Trophoblast cell (in vitro differentiated cells and primary cell): Measurements from ENCODE around the gene NTNG1.

Source experiments
- DNase-seq, 2 donors: peaks; one replicate each; pipeline ENCODE4 v3.0.0-alpha.2; 2016
- H2AFZ ChIP-seq: 2 replicates; pipeline ENCODE4 v1.6.1; 2013; ENCODE audit warnings: low read length, moderate library complexity, mild to moderate bottlenecking; ENCODE audit not compliant: insufficient read depth, poor library complexity
- H2AK5ac ChIP-seq: 2 replicates; pipeline ENCODE4 v1.6.1; 2013; ENCODE audit warnings: mild to moderate bottlenecking, low read length
- H2BK120ac ChIP-seq: 2 replicates; pipeline ENCODE4 v1.6.1; 2013; ENCODE audit warnings: low read length, mild to moderate bottlenecking, moderate library complexity; ENCODE audit not compliant: insufficient read depth, poor library complexity
- H2BK12ac ChIP-seq: 2 replicates; pipeline ENCODE4 v1.6.1; 2013; ENCODE audit warnings: mild to moderate bottlenecking, low read length, moderate library complexity
- H2BK5ac ChIP-seq: 2 replicates; pipeline ENCODE4 v1.6.1; 2013; ENCODE audit warnings: low read length, low read depth, moderate library complexity, mild to moderate bottlenecking; ENCODE audit not compliant: poor library complexity
- H3K14ac ChIP-seq: 2 replicates; pipeline ENCODE4 v1.6.1; 2013; ENCODE audit warnings: mild to moderate bottlenecking, low read length
- H3K18ac ChIP-seq: 2 replicates; pipeline ENCODE4 v1.6.1; 2013; ENCODE audit warnings: mild to moderate bottlenecking, low read length
- H3K23ac ChIP-seq: 2 replicates; pipeline ENCODE4 v1.6.1; 2013; ENCODE audit warnings: low read length
- H3K27ac ChIP-seq: 2 replicates; pipeline ENCODE4 v1.5.1; 2013; ENCODE audit warnings: low read depth, mild to moderate bottlenecking, inconsistent platforms, low read length, moderate library complexity
- H3K27me3 ChIP-seq: 2 replicates; pipeline ENCODE4 v1.6.1; 2013; ENCODE audit warnings: inconsistent platforms, mild to moderate bottlenecking, low read length, moderate library complexity; ENCODE audit not compliant: insufficient read depth
- H3K36me3 ChIP-seq, 2 experiments: 1 replicate in 1 of 2; 2 replicates in 1 of 2; pipeline ENCODE4 v1.6.1; 2013; ENCODE audit warnings: low read length in 2 of 2, mild to moderate bottlenecking in 2 of 2, moderate library complexity in 1 of 2; ENCODE audit not compliant: insufficient read depth in 2 of 2, control insufficient read depth in 1 of 2
- H3K4ac ChIP-seq: 2 replicates; pipeline ENCODE4 v1.6.1; 2013; ENCODE audit warnings: low read depth, mild to moderate bottlenecking, low read length, moderate library complexity
- H3K4me1 ChIP-seq, 2 experiments: 1 replicate in 1 of 2; 2 replicates in 1 of 2; pipeline ENCODE4 v1.6.1; 2013; ENCODE audit warnings: low read length in 2 of 2, mild to moderate bottlenecking in 2 of 2, moderate library complexity in 1 of 2; ENCODE audit not compliant: insufficient read depth in 2 of 2, control insufficient read depth in 1 of 2
- H3K4me2 ChIP-seq: 2 replicates; pipeline ENCODE4 v1.6.1; 2013; ENCODE audit warnings: inconsistent platforms, mild to moderate bottlenecking, low read length, moderate library complexity
- H3K4me3 ChIP-seq: 2 replicates; pipeline ENCODE4 v1.5.1; 2013; ENCODE audit warnings: mild to moderate bottlenecking, low read depth, low read length, inconsistent platforms
- H3K79me1 ChIP-seq: one replicate; pipeline ENCODE4 v1.6.1; 2013; ENCODE audit warnings: low read length
- H3K79me2 ChIP-seq: 2 replicates; pipeline ENCODE4 v1.6.1; 2013; ENCODE audit warnings: low read length, mild to moderate bottlenecking; ENCODE audit not compliant: control insufficient read depth, insufficient read depth, poor library complexity
- H3K9ac ChIP-seq: 2 replicates; pipeline ENCODE4 v1.6.1; 2013; ENCODE audit warnings: mild to moderate bottlenecking, low read length
- H3K9me3 ChIP-seq: 2 replicates; pipeline ENCODE4 v1.6.1; 2013; ENCODE audit warnings: low read depth, mild to moderate bottlenecking, control low read depth, inconsistent platforms, low read length; ENCODE audit not compliant: insufficient read depth
- H4K12ac ChIP-seq: 2 replicates; pipeline ENCODE4 v1.6.1; 2013; ENCODE audit warnings: low read depth, mild to moderate bottlenecking, low read length, moderate library complexity
- H4K8ac ChIP-seq: 2 replicates; pipeline ENCODE4 v1.6.1; 2013; ENCODE audit warnings: low read depth, mild to moderate bottlenecking, low read length, moderate library complexity
- H4K91ac ChIP-seq: one replicate; pipeline ENCODE4 v1.6.1; 2013; ENCODE audit warnings: low read depth, mild to moderate bottlenecking, low read length, moderate library complexity
- WGBS: extraction: QIAGEN DNeasy Blood & Tissue Kit; methylation state at CpG from one replicate; pipeline ENCODE4 v1.1.7; 2013; ENCODE audit warnings: missing lambda C conversion rate; ENCODE audit not compliant: insufficient read length, insufficient coverage; ENCODE audit errors: extremely low coverage; 5-methylcytosine and 5-hydroxymethylcytosine counted together

Gene NTNG1

DNA sequence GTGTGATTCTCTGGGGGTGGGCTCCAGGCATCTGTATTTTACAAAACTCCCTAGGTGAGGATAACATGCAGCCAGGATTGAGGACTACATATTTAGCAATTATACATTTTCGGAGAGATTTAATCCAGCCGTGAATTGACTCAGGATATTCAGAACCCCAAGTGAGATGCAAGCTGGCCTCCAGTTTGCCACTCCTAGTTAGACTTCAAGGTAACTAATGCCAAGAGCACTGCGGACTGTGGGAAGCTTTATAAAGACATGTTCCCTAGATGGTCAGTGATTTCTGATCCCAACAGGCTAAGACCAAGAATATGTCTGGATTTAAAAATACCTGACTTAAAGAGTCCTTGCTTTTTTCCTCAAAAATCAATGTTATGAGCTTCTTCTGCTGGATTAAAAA lies 308.5 kb downstream of the NTNG1 start:
- no CpG with 5 or more reads among the region's 3 CpGs for WGBS
- H2BK120ac ChIP-seq, result no peak overlapping the region

GRCh38 chr1:107450899-107451664 lies 310.2 kb downstream of the NTNG1 start:
- Histone ChIP-seq H2AFZ (no peak overlapping the region), H3K79me1 (no peaks in the 10 kb centered on the region), H3K9me3 (no peaks in the 10 kb centered on the region), H4K12ac (no peak overlapping the region), H2AK5ac (no peak overlapping the region), H3K27me3 (no peaks in the 10 kb centered on the region), H3K4me1 (no peaks in the 10 kb centered on the region), H3K4ac (no peak overlapping the region), H4K8ac (no peak overlapping the region), H2BK12ac (no peak overlapping the region), H3K27ac (no peak overlapping the region), H3K18ac (no peak overlapping the region), H4K91ac (no peak overlapping the region), H3K4me3 (no peak overlapping the region), H2BK120ac (no peak overlapping the region), H2BK5ac (no peak overlapping the region), H3K23ac (no peak overlapping the region), H3K9ac (no peak overlapping the region), H3K36me3 (no peaks in the 10 kb centered on the region), H3K79me2 (no peaks in the 10 kb centered on the region), H3K14ac (no peak overlapping the region), H3K4me2 (no peak overlapping the region)
- DNase-seq, result no peak
- WGBS, result no CpG with 5 or more reads among the region's 5 CpGs

More for the DNA sequence above, 308.5 kb downstream of the NTNG1 start:
- no peak overlapping the region for H3K4ac ChIP-seq
- no peak overlapping the region for H2BK12ac ChIP-seq
- no peak overlapping the region for H4K8ac ChIP-seq
- no peak overlapping the region for H4K12ac ChIP-seq
- no peak overlapping the region for H3K18ac ChIP-seq
- no peak overlapping the region for H3K27ac ChIP-seq
- no peak overlapping the region for H3K14ac ChIP-seq
- no peaks in the 10 kb centered on the region for H3K9me3 ChIP-seq
- H2AFZ ChIP-seq, result no peak overlapping the region
- no peak overlapping the region for H3K9ac ChIP-seq
- H3K36me3 ChIP-seq, result no peaks in the 10 kb centered on the region
- no peaks in the 10 kb centered on the region for H3K79me1 ChIP-seq
- H3K4me2 ChIP-seq, result no peak overlapping the region
- no peak overlapping the region for H3K4me3 ChIP-seq
- no peaks in the 10 kb centered on the region for H3K4me1 ChIP-seq
- H3K27me3 ChIP-seq, result no peaks in the 10 kb centered on the region
- DNase-seq, result no peak
- no peak overlapping the region for H3K23ac ChIP-seq
- H4K91ac ChIP-seq, result no peak overlapping the region
- no peaks in the 10 kb centered on the region for H3K79me2 ChIP-seq
- H2AK5ac ChIP-seq, result no peak overlapping the region
- H2BK5ac ChIP-seq, result no peak overlapping the region

GRCh38 chr1:107451715-107452114 lies 310.9 kb downstream of the NTNG1 start:
- Histone ChIP-seq H2AK5ac (no peak overlapping the region), H4K91ac (no peak overlapping the region), H3K4me1 (no peaks in the 10 kb centered on the region), H3K79me2 (no peaks in the 10 kb centered on the region), H3K4me2 (no peak overlapping the region), H3K27me3 (no peaks in the 10 kb centered on the region), H3K36me3 (no peaks in the 10 kb centered on the region), H4K12ac (no peak overlapping the region), H2BK120ac (no peak overlapping the region), H3K79me1 (no peaks in the 10 kb centered on the region), H3K14ac (no peak overlapping the region), H3K18ac (no peak overlapping the region), H3K9me3 (no peaks in the 10 kb centered on the region), H3K4me3 (no peak overlapping the region), H2BK12ac (no peak overlapping the region), H3K4ac (no peak overlapping the region), H2BK5ac (no peak overlapping the region), H3K9ac (no peak overlapping the region), H4K8ac (no peak overlapping the region), H3K23ac (no peak overlapping the region), H3K27ac (no peak overlapping the region), H2AFZ (no peak overlapping the region)
- DNase-seq, result no peak
- WGBS, result no CpG with 5 or more reads among the region's 2 CpGs

DNA sequence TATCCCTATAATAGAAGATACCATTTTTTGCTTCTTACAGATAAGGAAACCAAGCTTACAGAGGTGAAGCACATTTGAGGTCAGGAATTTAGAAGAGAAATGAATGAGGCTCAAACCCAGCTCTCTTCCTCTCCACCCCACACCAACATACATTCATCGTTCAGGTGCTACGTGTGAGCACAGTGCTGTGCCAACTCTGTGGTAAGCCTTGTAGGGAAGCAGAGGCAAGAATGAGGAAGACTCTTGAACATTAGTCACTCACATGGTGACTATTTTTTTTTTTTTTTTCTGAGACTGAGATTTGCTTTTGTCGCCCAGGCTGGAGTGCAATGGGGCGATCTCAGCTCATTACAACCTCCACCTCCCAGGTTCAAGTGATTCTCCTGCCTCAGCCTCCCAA lies 314.0 kb downstream of the NTNG1 start:
- H3K23ac ChIP-seq, result no peak overlapping the region
- no peaks in the 10 kb centered on the region for H3K36me3 ChIP-seq
- no peak for DNase-seq
- no peaks in the 10 kb centered on the region for H3K79me2 ChIP-seq
- no peaks in the 10 kb centered on the region for H3K9me3 ChIP-seq
- H4K8ac ChIP-seq, result no peak overlapping the region
- H4K91ac ChIP-seq, result no peak overlapping the region
- no CpG with 5 or more reads among the region's 4 CpGs for WGBS
- H3K9ac ChIP-seq, result no peak overlapping the region
- no peak overlapping the region for H2BK120ac ChIP-seq
- H2AFZ ChIP-seq, result no peak overlapping the region
- H3K4me3 ChIP-seq, result no peak overlapping the region
- no peaks in the 10 kb centered on the region for H3K27me3 ChIP-seq
- H4K12ac ChIP-seq, result no peak overlapping the region
- no peak overlapping the region for H3K27ac ChIP-seq
- no peak overlapping the region for H3K4ac ChIP-seq
- no peak overlapping the region for H2BK12ac ChIP-seq
- no peak overlapping the region for H3K18ac ChIP-seq
- no peaks in the 10 kb centered on the region for H3K4me1 ChIP-seq
- no peaks in the 10 kb centered on the region for H3K79me1 ChIP-seq
- no peak overlapping the region for H2AK5ac ChIP-seq
- H2BK5ac ChIP-seq, result no peak overlapping the region
- H3K4me2 ChIP-seq, result no peak overlapping the region
- H3K14ac ChIP-seq, result no peak overlapping the region
